ENCODE data around the gene EXTL2.

DNA sequence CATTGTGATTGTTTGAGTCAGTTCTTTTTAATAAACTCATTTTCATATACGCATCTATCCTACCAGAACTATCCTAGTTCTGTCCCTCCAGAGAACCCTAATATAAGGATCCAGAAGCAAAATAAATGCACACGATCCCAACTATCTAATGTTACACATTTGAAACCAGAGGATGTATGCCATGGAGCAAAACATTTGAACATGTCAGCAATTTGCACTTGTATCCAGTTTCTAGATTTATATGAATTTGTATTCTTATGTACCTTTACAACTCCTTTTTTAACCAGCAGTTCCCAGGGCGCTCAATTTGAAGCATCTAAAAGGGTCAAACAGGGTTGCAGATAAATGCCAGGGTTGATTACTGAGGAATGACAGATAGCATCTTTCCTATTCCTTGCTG, 2.1 kb downstream of the EXTL2 start:
- TF ChIP-seq, protein P1, sequence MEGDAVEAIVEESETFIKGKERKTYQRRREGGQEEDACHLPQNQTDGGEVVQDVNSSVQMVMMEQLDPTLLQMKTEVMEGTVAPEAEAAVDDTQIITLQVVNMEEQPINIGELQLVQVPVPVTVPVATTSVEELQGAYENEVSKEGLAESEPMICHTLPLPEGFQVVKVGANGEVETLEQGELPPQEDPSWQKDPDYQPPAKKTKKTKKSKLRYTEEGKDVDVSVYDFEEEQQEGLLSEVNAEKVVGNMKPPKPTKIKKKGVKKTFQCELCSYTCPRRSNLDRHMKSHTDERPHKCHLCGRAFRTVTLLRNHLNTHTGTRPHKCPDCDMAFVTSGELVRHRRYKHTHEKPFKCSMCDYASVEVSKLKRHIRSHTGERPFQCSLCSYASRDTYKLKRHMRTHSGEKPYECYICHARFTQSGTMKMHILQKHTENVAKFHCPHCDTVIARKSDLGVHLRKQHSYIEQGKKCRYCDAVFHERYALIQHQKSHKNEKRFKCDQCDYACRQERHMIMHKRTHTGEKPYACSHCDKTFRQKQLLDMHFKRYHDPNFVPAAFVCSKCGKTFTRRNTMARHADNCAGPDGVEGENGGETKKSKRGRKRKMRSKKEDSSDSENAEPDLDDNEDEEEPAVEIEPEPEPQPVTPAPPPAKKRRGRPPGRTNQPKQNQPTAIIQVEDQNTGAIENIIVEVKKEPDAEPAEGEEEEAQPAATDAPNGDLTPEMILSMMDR (IDR thresholded peaks at IDR 0.05; ENCODE audit: extremely low read depth in 1 of 2, insufficient read depth in 1 of 2, low read depth in 1 of 2, low read length in 2 of 2): no peak
- TF ChIP-seq POLR2A (IDR thresholded peaks at IDR 0.05; ENCODE audit: low read depth, low read length) (no peak), MAX (IDR thresholded peaks at IDR 0.05; ENCODE audit: insufficient read depth, insufficient read length) (no peak), POLR2AphosphoS5 (IDR thresholded peaks at IDR 0.05; ENCODE audit: insufficient read depth, low read depth, low read length) (no peak), MYC (IDR thresholded peaks at IDR 0.05; ENCODE audit: low read depth, low read length) (no peak), EZH2 (IDR thresholded peaks at IDR 0.05; ENCODE audit: borderline replicate concordance, low read depth, low read length, severe bottlenecking) (no peak)

All from endothelial cell of umbilical vein (primary cell).